DND-41 (cell line): Measurements from ENCODE around the gene PIP5K1A.

Experiments
- CTCF ChIP-seq: IDR thresholded peaks from 2 replicates; pipeline ENCODE4 v1.5.1; 2012; ENCODE audit warnings: borderline replicate concordance, low read length, moderate library complexity, mild to moderate bottlenecking; ENCODE audit not compliant: poor library complexity, severe bottlenecking; ENCODE audit errors: extremely low read depth
- EZH2 ChIP-seq: IDR thresholded peaks from 3 replicates; pipeline ENCODE4 v1.6.1; 2012; ENCODE audit warnings: borderline replicate concordance, low read depth, mild to moderate bottlenecking, moderate library complexity, low read length, inconsistent platforms; ENCODE audit not compliant: severe bottlenecking

DNA sequence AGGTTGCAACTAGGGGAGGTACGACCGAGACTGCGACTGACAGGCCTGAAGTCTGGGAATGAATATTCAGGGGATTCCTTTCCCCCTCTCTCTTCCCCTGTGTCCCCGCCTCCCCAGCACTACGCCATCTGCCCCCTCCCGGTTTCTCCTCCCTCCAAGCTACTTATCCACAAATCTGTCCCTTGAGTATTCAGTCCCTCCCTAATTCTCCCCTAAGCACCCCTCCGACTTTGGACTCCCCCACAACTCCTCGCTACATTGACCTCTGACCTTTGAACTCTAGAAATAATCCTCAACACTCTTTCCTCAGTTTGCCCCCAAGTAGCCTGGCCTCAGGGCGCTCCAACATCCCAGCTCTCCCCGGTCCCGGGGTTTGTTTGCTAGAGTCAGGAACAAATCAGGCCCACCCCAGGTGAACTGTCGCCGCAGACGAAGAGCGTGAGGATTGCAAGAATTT is 33.0 kb upstream of the PIP5K1A start:
- TF ChIP-seq CTCF, result no peak
- TF ChIP-seq EZH2, result no peak
